GM12878 (cell line): ENCODE data around the gene MAB21L4. TPM values are rescaled to one million over a fixed set of nuclear protein-coding genes. Genes with fewer than 3 reads are reported as not detected.

ENCODE experiments used
- ATAC-seq: fragments of 200-7000 bp; cut with Tn5 transposase; 3 replicates; pipeline ENCODE4 v1.9.1; 2020; ENCODE audit warnings: mild to moderate bottlenecking, moderate library complexity
- BruUV-seq: library from RNA; stranded (reverse); fragments of 400-500 nt; replicated peaks from 2 replicates; lab custom pipeline; 2021; lab: Mats Ljungman, UMichigan
- CTCF ChIA-PET: fragments of 300-600 bp; sonication (Branson Sonifier 250); formaldehyde crosslinking; extraction: SDS; loops from one replicate; lab custom pipeline; 2021; ENCODE audit warnings: inconsistent platforms; lab: Yijun Ruan, JAX
- POLR2A ChIA-PET: fragments of 350-600 bp; formaldehyde crosslinking; extraction: SDS; loops from one replicate; lab custom pipeline; 2021; ENCODE audit warnings: inconsistent platforms; lab: Charles Lee
- RAD21 ChIA-PET: fragments of 300-600 bp; sonication (Branson Sonifier 250); formaldehyde crosslinking; loops from one replicate; lab custom pipeline; 2023; ENCODE audit warnings: antibody characterized with exemption; ENCODE audit not compliant: unreplicated experiment; lab: Charles Lee
- SMC1A ChIA-PET: fragments of 300-600 bp; sonication (Branson Sonifier 250); formaldehyde crosslinking; loops from one replicate; lab custom pipeline; 2023; ENCODE audit not compliant: unreplicated experiment, uncharacterized antibody; lab: Charles Lee
- DNase-seq: peaks from one replicate; pipeline ENCODE4 v3.0.0-alpha.2; 2011; ENCODE audit warnings: low read depth, low spot score
- FAIRE-seq: peaks from 3 replicates; lab custom pipeline; 2011; peaks lifted over from hg19 to GRCh38; lab: Jason Lieb, UNC
- H2AFZ ChIP-seq: 2 replicates; pipeline ENCODE4 v1.6.0; 2011; ENCODE audit warnings: low read depth, low read length, control low read depth; ENCODE audit not compliant: control insufficient read depth
- H3K27ac ChIP-seq: 2 replicates; pipeline ENCODE4 v1.5.1; 2011; ENCODE audit warnings: control low read depth; ENCODE audit not compliant: control insufficient read depth, insufficient read depth
- H3K27me3 ChIP-seq, 2 experiments: replicated peaks in 1 of 2; 2 replicates each; pipeline versions ENCODE4 v1.6.0 to v1.6.1; 2011; ENCODE audit warnings: low read length in 1 of 2; ENCODE audit not compliant: control insufficient read depth in 2 of 2, insufficient read depth in 2 of 2
- H3K36me3 ChIP-seq, 2 experiments: 2 replicates each; pipeline ENCODE4 v1.5.1; 2011; ENCODE audit warnings: low read length in 1 of 2; ENCODE audit not compliant: control insufficient read depth in 2 of 2, insufficient read depth in 2 of 2
- H3K4me1 ChIP-seq: 2 replicates; pipeline ENCODE4 v1.6.1; 2011; ENCODE audit warnings: mild to moderate bottlenecking, low read length, moderate library complexity, mixed read lengths; ENCODE audit not compliant: control insufficient read depth, insufficient read depth
- H3K4me2 ChIP-seq: 2 replicates; pipeline ENCODE4 v1.6.0; 2011; ENCODE audit warnings: control low read depth; ENCODE audit not compliant: control insufficient read depth, insufficient read depth
- H3K4me3 ChIP-seq: fragments of 200-600 bp; sonication (generic); 2 replicates; pipeline ENCODE4 v1.5.1; 2016
- H3K79me2 ChIP-seq: 2 replicates; pipeline ENCODE4 v1.6.0; 2011; ENCODE audit warnings: low read length; ENCODE audit not compliant: control insufficient read depth, insufficient read depth
- H3K9ac ChIP-seq: 2 replicates; pipeline ENCODE4 v1.8.0; 2011; ENCODE audit warnings: low read length, control low read depth, mixed read lengths; ENCODE audit not compliant: control insufficient read depth, insufficient read depth
- H3K9me3 ChIP-seq: replicated peaks from 3 replicates; pipeline ENCODE4 v1.5.1; 2011; ENCODE audit warnings: mild to moderate bottlenecking, low read length; ENCODE audit not compliant: control insufficient read depth, insufficient read depth
- H4K20me1 ChIP-seq: 2 replicates; pipeline ENCODE4 v1.6.0; 2011; ENCODE audit not compliant: control insufficient read depth, insufficient read depth
- HCFC1 ChIP-seq: fragments of 150-350 bp; IDR thresholded peaks from 2 replicates; pipeline ENCODE4 v1.6.1; 2014; ENCODE audit warnings: low read length
- MEF2B ChIP-seq: fragments of 450-650 bp; IDR thresholded peaks from 2 replicates; pipeline ENCODE4 v1.6.1; 2018; ENCODE audit warnings: mild to moderate bottlenecking, moderate library complexity; ENCODE audit not compliant: partially characterized antibody, poor library complexity, severe bottlenecking
- POU2F2 ChIP-seq: IDR thresholded peaks from 3 replicates; pipeline ENCODE4 v1.6.1; 2011; ENCODE audit warnings: low read depth, mild to moderate bottlenecking, low read length, borderline replicate concordance
- SKIL ChIP-seq: fragments of 450-650 bp; IDR thresholded peaks from 2 replicates; pipeline ENCODE4 v1.6.1; 2017; ENCODE audit warnings: mild to moderate bottlenecking, low read depth, inconsistent platforms; ENCODE audit not compliant: poor library complexity, severe bottlenecking
- WGBS: methylation state at CpG from one replicate; pipeline ENCODE4 v1.1.6; 2016; ENCODE audit warnings: low lambda C conversion rate; ENCODE audit not compliant: insufficient replicate concordance, insufficient coverage; ENCODE audit errors: missing lambda C conversion rate; 5-methylcytosine and 5-hydroxymethylcytosine counted together
- in situ Hi-C: fragments of 300-500 bp; cut with MboI; formaldehyde crosslinking; loops from 9 replicates; pipeline ENCODE4 v1.14.3; 2018; ENCODE audit warnings: mixed read lengths
- intact Hi-C: fragments of 100-400 bp; cut with micrococcal nuclease; formaldehyde crosslinking; loops from one replicate; pipeline ENCODE4 v1.14.2; 2022; ENCODE audit not compliant: unreplicated experiment
- polyA plus RNA-seq, 11 experiments: library from polyadenylated mRNA; depleted of rRNA in 4 of 11; unstranded in 6 of 11; stranded (reverse) in 5 of 11; fragments of >200 nt; fragmentation: Nextera tagmentation in 4 of 11; fragmentation: Illumina TruSeq in 1 of 11; extraction: Ambion mirVana in 4 of 11; extraction: Trizol in 1 of 11; gene quantifications; 1 replicate in 1 of 11; 2 replicates in 10 of 11; pipeline versions ENCODE4 v1.2.1 to v1.2.3, GENCODE V29; 2011 to 2016; ENCODE audit warnings: inconsistent platforms in 2 of 11, missing spikeins in 2 of 11, low read depth in 1 of 11
- total RNA-seq, 4 experiments: library from RNA; depleted of rRNA in 3 of 4; stranded (reverse); fragments of >200 nt in 3 of 4; fragmentation: Illumina TruSeq in 1 of 4; extraction: Trizol in 1 of 4; gene quantifications; 2 replicates each; pipeline versions ENCODE4 v1.2.1 to v1.2.3, GENCODE V29; 2013 to 2021

Gene MAB21L4
- total and polyA plus RNA-seq, 10 of the 15 experiments (the other 5 are each of a cell fraction or from before 2014, with no cell fraction given), result 0.03 TPM; not detected in 9

GRCh38 chr2:240935103-240935876 lies 39.3 kb upstream of the MAB21L4 start:
- 39% methylated on average over 13 of the region's 25 CpGs for WGBS
- H4K20me1 ChIP-seq, result no peaks in the 10 kb centered on the region
- no peaks in the 10 kb centered on the region; the same call in 2 of the 3 replicates for H3K9me3 ChIP-seq
- ChIA-PET RAD21 (no interaction called here), POLR2A (no interaction called here), CTCF (interaction anchor here (1.3 kb wide), 1 partner anchor 21 kb away, joined by 4 read pairs; no protein-coding TSS in a partner anchor), SMC1A (no interaction called here)
- in situ Hi-C loops, result no loop called here
- FAIRE-seq (no peak), DNase-seq (no peak), ATAC-seq (no peak)
- peaks cover 0 to 2% of the 10 kb centered on the region in 2 experiments; a peak in 2 of 4 replicates for H3K27me3 ChIP-seq
- no peaks in the 10 kb centered on the region for H3K79me2 ChIP-seq
- intact Hi-C loops, result no loop called here
- TF ChIP-seq POU2F2, result no peak
- no peak for TF ChIP-seq MEF2B
- TF ChIP-seq HCFC1, result no peak
- TF ChIP-seq SKIL, result no peak
- no peak overlapping the region for H3K27ac ChIP-seq
- no peaks in the 10 kb centered on the region for H3K36me3 ChIP-seq
- H3K9ac ChIP-seq, result no peak overlapping the region
- H3K4me2 ChIP-seq, result no peak overlapping the region
- H3K4me1 ChIP-seq, result no peaks in the 10 kb centered on the region
- no TSS peak for BruUV-seq
- no peak overlapping the region for H2AFZ ChIP-seq
- H3K4me3 ChIP-seq, result no peak overlapping the region
